Ectodermal cell (in vitro differentiated cells): ENCODE measurements around the gene NLRP8.
"Not testable (repeated sequence)": the region's sequence is repeated elsewhere in the genome, so short reads cannot be mapped to it uniquely, and the experiment has no call there.

Experiments used
- H3K27ac ChIP-seq: 2 replicates; pipeline ENCODE4 v1.7.0; 2013; ENCODE audit warnings: mild to moderate bottlenecking, low read depth, low read length; ENCODE audit not compliant: insufficient read depth, poor library complexity, severe bottlenecking
- H3K27me3 ChIP-seq: 2 replicates; pipeline ENCODE4 v1.7.0; 2013; ENCODE audit warnings: mild to moderate bottlenecking, low read length; ENCODE audit not compliant: insufficient read depth, control insufficient read depth, poor library complexity, severe bottlenecking
- H3K36me3 ChIP-seq: one replicate; pipeline ENCODE4 v1.7.0; 2013; ENCODE audit warnings: low read length; ENCODE audit not compliant: control insufficient read depth, insufficient read depth
- H3K4me1 ChIP-seq: one replicate; pipeline ENCODE4 v1.7.0; 2013; ENCODE audit warnings: low read length; ENCODE audit not compliant: control insufficient read depth, insufficient read depth
- H3K4me3 ChIP-seq: 2 replicates; pipeline ENCODE4 v1.7.0; 2013; ENCODE audit warnings: low read depth, low read length, control low read depth; ENCODE audit not compliant: insufficient read depth
- H3K9me3 ChIP-seq: 2 replicates; pipeline ENCODE4 v1.7.0; 2013; ENCODE audit warnings: mild to moderate bottlenecking, low read length, moderate library complexity; ENCODE audit not compliant: control insufficient read depth
- WGBS, 2 experiments: methylation state at CpG; one replicate each; pipeline ENCODE4 v1.1.7; 2013; ENCODE audit warnings: missing lambda C conversion rate in 2 of 2; 5-methylcytosine and 5-hydroxymethylcytosine counted together

The NLRP8 gene

GRCh38 chr19:55927991-55928390 is 19.6 kb upstream of the NLRP8 start:
- H3K27ac ChIP-seq: no peak overlapping the region
- H3K36me3 ChIP-seq: no peaks in the 10 kb centered on the region
- H3K27me3 ChIP-seq: no peaks in the 10 kb centered on the region
- WGBS, 2 experiments: 76 to 79% methylated on average over 8 of the region's 8 CpGs
- H3K9me3 ChIP-seq: peaks cover 17% of the 10 kb centered on the region
- no peaks in the 10 kb centered on the region for H3K4me1 ChIP-seq
- H3K4me3 ChIP-seq: no peak overlapping the region

GRCh38 chr19:55929258-55929657 is 18.4 kb upstream of the NLRP8 start:
- H3K36me3 ChIP-seq, H3K27me3 ChIP-seq, H3K27ac ChIP-seq, H3K4me3 ChIP-seq, H3K4me1 ChIP-seq: not testable (repeated sequence)
- H3K9me3 ChIP-seq: peaks cover 14% of the 10 kb centered on the region
- WGBS, 2 experiments: 89 to 93% methylated on average over 5 of the region's 5 CpGs

GRCh38 chr19:55930996-55931515 is 16.6 kb upstream of the NLRP8 start:
- no peaks in the 10 kb centered on the region for H3K4me1 ChIP-seq
- 81 to 86% methylated on average over 14 of the region's 14 CpGs for WGBS, 2 experiments
- peaks cover 15% of the 10 kb centered on the region for H3K9me3 ChIP-seq
- no peaks in the 10 kb centered on the region for H3K36me3 ChIP-seq
- H3K4me3 ChIP-seq: no peak overlapping the region
- no peak overlapping the region for H3K27ac ChIP-seq
- H3K27me3 ChIP-seq: no peaks in the 10 kb centered on the region

DNA sequence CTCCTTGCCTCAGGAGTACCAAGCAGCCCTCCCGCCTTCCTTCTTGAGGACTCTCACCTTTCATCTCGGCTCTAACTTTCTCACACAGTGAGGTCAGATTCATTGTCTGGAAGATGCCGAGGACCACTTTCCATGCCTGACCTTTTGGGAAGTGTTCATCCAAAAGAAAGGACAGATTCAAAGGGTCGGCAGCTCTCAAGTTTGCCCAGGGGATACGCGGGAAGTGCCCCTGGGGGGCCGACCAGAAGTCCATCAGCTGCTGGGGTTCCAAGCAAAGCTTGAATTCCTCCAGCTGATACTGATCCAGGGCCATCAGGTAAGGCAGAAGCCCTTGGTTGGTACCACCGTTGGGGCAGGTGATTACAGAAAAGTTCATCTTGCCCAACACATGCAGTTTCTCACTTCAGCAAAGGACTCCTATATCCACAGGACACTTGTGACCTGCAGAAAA is 15.7 kb upstream of the NLRP8 start, which contains the start of gene NLRP13:
Gene NLRP13, minus strand, starts transcription at position 401 of the 451 bp plus-strand sequence. Its CDS starts 25 bp downstream, at position 376.
- Histone ChIP-seq H3K27ac (no peak within 1 kb of the TSS), H3K27me3 (no peaks in the 10 kb centered on the region), H3K9me3 (peaks cover 9% of the 10 kb centered on the region), H3K4me3 (no peak within 1 kb of the TSS), H3K4me1 (no peaks in the 10 kb centered on the region), H3K36me3 (no peaks in the 10 kb centered on the region)
- WGBS, 2 experiments: 78 to 81% methylated on average over 8 of the region's 8 CpGs

- H3K9me3 ChIP-seq: peaks cover 10% of the 10 kb centered on the region
- no peaks in the 10 kb centered on the region for H3K27me3 ChIP-seq
- H3K4me1 ChIP-seq: no peaks in the 10 kb centered on the region
- H3K4me3 ChIP-seq: no peak overlapping the region
- H3K27ac ChIP-seq: no peak overlapping the region
- no peaks in the 10 kb centered on the region for H3K36me3 ChIP-seq
- 71% methylated on average over 9 of the region's 9 CpGs for WGBS, 2 experiments
Measured at GRCh38 chr19:55935206-55935605, 12.4 kb upstream of the NLRP8 start.

DNA sequence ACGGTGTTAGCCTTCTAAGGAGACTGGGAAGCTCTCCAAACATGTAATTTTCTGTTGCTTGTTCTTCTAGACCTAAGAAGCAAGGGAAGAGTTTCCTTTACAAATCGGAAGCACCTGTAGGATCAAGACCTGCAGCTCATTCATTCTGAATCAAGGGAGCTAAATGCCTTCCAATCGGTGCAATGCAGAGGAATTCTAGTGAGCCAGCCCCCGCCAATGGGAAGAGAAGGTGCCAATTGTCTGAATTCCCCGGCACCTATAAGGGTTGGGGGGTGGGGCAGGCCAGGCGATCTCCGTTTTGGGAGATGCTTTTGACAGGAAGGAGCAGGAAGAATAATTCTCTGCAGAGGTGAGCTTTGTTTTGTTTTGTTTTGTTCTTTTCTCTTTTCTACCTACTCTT is 8.4 kb upstream of the NLRP8 start:
- no peak overlapping the region for H3K27ac ChIP-seq
- no peak overlapping the region for H3K4me3 ChIP-seq
- H3K27me3 ChIP-seq: no peaks in the 10 kb centered on the region
- WGBS, 2 experiments: 66 to 73% methylated on average over 7 of the region's 7 CpGs
- H3K4me1 ChIP-seq: no peaks in the 10 kb centered on the region
- H3K9me3 ChIP-seq: peaks cover 16% of the 10 kb centered on the region
- no peaks in the 10 kb centered on the region for H3K36me3 ChIP-seq

DNA sequence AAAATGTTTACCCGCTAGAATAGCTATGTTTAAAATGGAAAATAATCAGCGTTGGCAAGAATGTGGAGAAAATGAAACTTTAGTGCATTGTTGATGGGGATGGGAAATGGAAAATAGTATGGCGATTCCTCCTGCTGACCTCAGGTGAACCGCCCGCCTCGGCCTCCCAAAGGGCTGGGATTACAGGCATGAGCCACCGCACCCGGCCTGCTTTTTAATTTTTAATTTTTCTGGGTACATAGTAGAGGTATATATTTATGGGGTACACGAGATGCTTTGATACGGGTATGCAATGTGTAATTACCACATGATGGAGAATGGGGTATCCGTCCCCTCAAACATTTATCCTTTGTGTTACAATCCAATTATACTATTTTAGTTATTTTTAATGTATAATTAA is 7.3 kb upstream of the NLRP8 start:
- Histone ChIP-seq H3K27me3 (no peaks in the 10 kb centered on the region), H3K27ac (no peak overlapping the region), H3K9me3 (peaks cover 14% of the 10 kb centered on the region), H3K4me1 (no peaks in the 10 kb centered on the region), H3K4me3 (no peak overlapping the region), H3K36me3 (no peaks in the 10 kb centered on the region)
- 88 to 91% methylated on average over 10 of the region's 11 CpGs for WGBS, 2 experiments

DNA sequence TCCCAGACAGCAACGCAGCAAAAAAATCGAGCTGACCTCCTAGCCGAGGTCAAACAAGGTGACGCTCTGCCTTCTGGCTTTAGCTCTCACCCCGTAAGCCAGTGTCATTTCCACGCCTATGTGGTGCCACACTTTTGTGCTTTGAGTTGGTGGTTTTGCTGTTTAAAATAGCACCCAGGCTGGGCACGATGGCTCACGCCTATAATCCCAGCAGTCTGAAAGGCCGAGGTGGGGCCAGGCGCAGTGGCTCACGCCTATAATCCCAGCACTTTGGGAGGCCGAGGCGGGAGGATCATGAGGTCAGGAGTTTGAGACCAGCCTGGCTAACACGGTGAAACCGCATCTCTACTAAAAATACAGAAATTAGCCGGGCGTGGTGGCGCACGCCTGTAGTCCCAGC is 2.9 kb downstream of the NLRP8 start:
- not testable (repeated sequence) for H3K27ac ChIP-seq, H3K4me1 ChIP-seq, H3K36me3 ChIP-seq, H3K27me3 ChIP-seq, H3K4me3 ChIP-seq, H3K9me3 ChIP-seq
- WGBS, 2 experiments: 86% methylated on average over 19 of the region's 19 CpGs

- no peaks in the 10 kb centered on the region for H3K27me3 ChIP-seq
- no peaks in the 10 kb centered on the region for H3K4me1 ChIP-seq
- H3K27ac ChIP-seq: no peak overlapping the region
- 89 to 91% methylated on average over 7 of the region's 7 CpGs for WGBS, 2 experiments
- H3K4me3 ChIP-seq: no peak overlapping the region
- no peaks in the 10 kb centered on the region for H3K36me3 ChIP-seq
- H3K9me3 ChIP-seq: peaks cover 9% of the 10 kb centered on the region
Measured at GRCh38 chr19:55956431-55956830, 8.8 kb downstream of the NLRP8 start.

DNA sequence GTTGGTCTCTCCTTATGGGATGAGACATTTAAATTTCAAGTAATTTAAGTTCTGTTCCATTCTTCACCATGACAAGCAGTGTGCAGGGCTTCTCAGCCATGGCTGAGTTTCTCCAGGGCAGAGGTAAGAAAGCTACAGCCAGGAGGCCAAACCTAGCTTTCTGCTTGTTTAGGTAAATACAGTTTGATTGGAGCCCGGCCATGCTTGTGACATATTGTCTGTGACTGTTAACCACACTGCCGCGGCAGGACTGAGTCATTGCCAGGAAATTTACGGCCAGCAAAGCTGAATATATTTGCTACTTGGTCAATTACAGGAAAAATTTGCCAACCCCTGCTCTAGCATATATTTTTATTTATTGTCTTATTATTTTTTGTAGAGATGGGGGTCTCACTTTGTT is 10.7 kb downstream of the NLRP8 start:
- Histone ChIP-seq H3K36me3 (no peaks in the 10 kb centered on the region), H3K27me3 (no peaks in the 10 kb centered on the region), H3K9me3 (peaks cover 15% of the 10 kb centered on the region), H3K27ac (no peak overlapping the region), H3K4me1 (no peaks in the 10 kb centered on the region), H3K4me3 (no peak overlapping the region)
- WGBS, 2 experiments: 65 to 68% methylated on average over 4 of the region's 4 CpGs
